Transverse colon (tissue), 4 donors: ENCODE data around the gene CAMTA1. TPM values are rescaled to one million over a fixed set of nuclear protein-coding genes. Genes with fewer than 3 reads are reported as not detected.

Experiments
- DNase-seq: peaks from one replicate; pipeline ENCODE4 v3.0.0-alpha.2; 2019
- H3K27ac ChIP-seq, 4 donors: fragments of 200-600 bp; sonication (generic); 2 replicates each; pipeline ENCODE4 v1.5.1; 2016 to 2018; ENCODE audit warnings: inconsistent platforms in 4 of 4
- H3K27me3 ChIP-seq: fragments of 200-600 bp; sonication (generic); 2 replicates; pipeline ENCODE4 v1.5.1; 2017; ENCODE audit warnings: inconsistent platforms
- H3K36me3 ChIP-seq, 4 donors: fragments of 200-600 bp; sonication (generic); 2 replicates each; pipeline ENCODE4 v1.5.1; 2017 to 2019; ENCODE audit warnings: inconsistent platforms in 4 of 4
- H3K4me1 ChIP-seq, 4 donors: fragments of 200-600 bp; sonication (generic); 2 replicates each; pipeline ENCODE4 v1.5.1; 2017 to 2020; ENCODE audit warnings: inconsistent platforms in 4 of 4
- H3K4me3 ChIP-seq, 4 donors: fragments of 200-600 bp; sonication (generic); 1 replicate in 1 of 4; 2 replicates in 3 of 4; pipeline versions ENCODE4 v1.5.1 to v1.6.1; 2017 to 2019; ENCODE audit warnings: inconsistent platforms in 4 of 4
- H3K9me3 ChIP-seq, 2 donors: fragments of 200-600 bp; sonication (generic); 2 replicates each; pipeline ENCODE4 v1.5.1; 2017 to 2019; ENCODE audit warnings: inconsistent platforms in 2 of 2
- CTCF ChIP-seq, 5 experiments: fragments of 200-600 bp in 3 of 5; fragments of 450-650 bp in 2 of 5; sonication (generic) in 3 of 5; IDR thresholded peaks; 1 replicate in 2 of 5; 2 replicates in 3 of 5; pipeline ENCODE4 v1.5.1; 2016 to 2017; ENCODE audit warnings: antibody characterized with exemption in 5 of 5, inconsistent platforms in 3 of 5, mild to moderate bottlenecking in 2 of 5, moderate library complexity in 1 of 5
- EP300 ChIP-seq: sonication (generic); formaldehyde crosslinking; IDR thresholded peaks from one replicate; pipeline ENCODE4 v1.6.1; 2017; ENCODE audit warnings: antibody characterized with exemption, low read depth
- POLR2A ChIP-seq: fragments of 450-650 bp; IDR thresholded peaks from one replicate; pipeline ENCODE4 v1.6.1; 2016; ENCODE audit warnings: antibody characterized with exemption, mild to moderate bottlenecking, moderate library complexity
- POLR2AphosphoS5 ChIP-seq, 3 donors: sonication (generic); formaldehyde crosslinking; IDR thresholded peaks; one replicate each; pipeline ENCODE4 v1.6.1; 2016; ENCODE audit warnings: antibody characterized with exemption in 3 of 3
- WGBS, 2 donors: methylation state at CpG; one replicate each; pipeline ENCODE4 v1.1.5; 2018; ENCODE audit warnings: low coverage in 1 of 2; 5-methylcytosine and 5-hydroxymethylcytosine counted together
- in situ Hi-C, 4 donors: fragments of 200-750 bp; cut with MboI; loops; one replicate each; pipeline versions ENCODE4 v1.15.0 to v1.15.1; 2017; ENCODE audit warnings: low sequenced_read_pairs in 3 of 4, low pct_ligation_motif_present in 1 of 4, low pct_unique_long_range_greater_than_20kb in 1 of 4
- intact Hi-C: fragments of 100-400 bp; cut with DNase I; formaldehyde crosslinking; loops from one replicate; pipeline ENCODE4 v1.15.1; 2023; ENCODE audit warnings: low total_unique reads
- total RNA-seq, 4 donors: library from RNA; depleted of rRNA; stranded (reverse); fragments of >200 nt; gene quantifications; one replicate each; pipeline ENCODE4 v1.1.0, GENCODE V29; 2016

CAMTA1 gene
- total RNA-seq, 4 donors from 2014 or later, result 93.8 to 268 (median 130) TPM

DNA sequence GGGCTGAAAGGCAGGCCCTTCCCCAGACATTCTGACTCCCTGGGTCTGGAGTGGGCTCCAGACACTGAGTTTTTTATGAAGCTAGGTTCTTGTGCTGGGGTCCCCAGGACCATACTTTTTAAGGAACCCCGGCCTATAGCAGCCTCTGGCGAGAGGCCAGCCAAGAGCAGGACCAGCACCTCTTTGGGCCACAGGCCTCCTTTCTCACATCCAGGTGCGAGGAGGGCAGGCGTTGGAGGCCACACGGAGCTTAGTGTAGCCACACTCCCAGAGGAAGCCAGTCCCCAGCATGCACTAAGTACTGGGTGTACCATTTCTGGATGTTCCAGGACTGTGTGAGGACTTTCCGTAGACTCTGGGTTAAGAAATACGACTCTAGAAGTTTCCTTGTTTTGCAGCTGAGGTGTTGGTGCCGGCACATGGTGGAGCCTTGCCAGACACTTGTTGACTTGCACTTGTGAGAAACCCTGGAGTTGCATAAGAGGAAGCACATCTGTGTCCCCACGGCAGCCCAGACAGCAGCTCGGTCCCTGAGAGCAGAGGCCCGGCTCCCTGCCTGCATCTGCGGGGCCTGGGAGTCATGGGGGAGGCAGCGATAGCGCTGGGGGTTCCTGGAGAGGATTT is 863.6 kb downstream of the CAMTA1 start:
- H3K4me1 ChIP-seq, result peaks cover 0 to 3% (median 0%) of the 10 kb centered on the region in 4 donors
- peak in 1 of 3 donors; percentile 7 for TF ChIP-seq POLR2AphosphoS5 (IDR thresholded peaks at IDR 0.05)
- no peak for TF ChIP-seq CTCF (IDR thresholded peaks at IDR 0.05)
- WGBS, 2 donors, result 61% methylated on average over 14 of the region's 14 CpGs; no CpG with 5 or more reads in 1 of the 2 donors
- H3K36me3 ChIP-seq, result no peaks in the 10 kb centered on the region
- no peak overlapping the region for H3K4me3 ChIP-seq
- no peaks in the 10 kb centered on the region for H3K9me3 ChIP-seq
- intact Hi-C loops (loop anchor here (5.0 to 10.0 kb wide), 2 partner anchors 604 to 857 kb away; no protein-coding TSS in a partner anchor), in situ Hi-C loops (loop anchor here (10.0 to 25.0 kb wide), 5 partner anchors 424 to 937 kb away; partner anchors contain the start of gene DNAJC11 (in 1 of the 4))
- peak; percentile 51 for DNase-seq
- H3K27ac ChIP-seq, result peak overlapping the region in 1 of 4 donors; percentile 66
- H3K27me3 ChIP-seq, result no peaks in the 10 kb centered on the region

GRCh38 chr1:7650801-7651200 is 865.5 kb downstream of the CAMTA1 start:
- Histone ChIP-seq H3K4me3 (no peak overlapping the region), H3K27me3 (no peaks in the 10 kb centered on the region), H3K9me3 (no peaks in the 10 kb centered on the region), H3K27ac (no peak overlapping the region), H3K4me1 (no peaks in the 10 kb centered on the region), H3K36me3 (no peaks in the 10 kb centered on the region)
- intact Hi-C loops (loop anchor here (2.0 kb wide), 1 partner anchor 932 kb away; no protein-coding TSS in a partner anchor), in situ Hi-C loops (loop anchor here in 1 of 4 donors (25.0 kb wide), 1 partner anchor 262 kb away; no protein-coding TSS in a partner anchor)
- 38 to 59% methylated on average over 2 to 11 of the region's 11 CpGs for WGBS, 2 donors
- DNase-seq, result no peak
- no peak for TF ChIP-seq POLR2A

DNA sequence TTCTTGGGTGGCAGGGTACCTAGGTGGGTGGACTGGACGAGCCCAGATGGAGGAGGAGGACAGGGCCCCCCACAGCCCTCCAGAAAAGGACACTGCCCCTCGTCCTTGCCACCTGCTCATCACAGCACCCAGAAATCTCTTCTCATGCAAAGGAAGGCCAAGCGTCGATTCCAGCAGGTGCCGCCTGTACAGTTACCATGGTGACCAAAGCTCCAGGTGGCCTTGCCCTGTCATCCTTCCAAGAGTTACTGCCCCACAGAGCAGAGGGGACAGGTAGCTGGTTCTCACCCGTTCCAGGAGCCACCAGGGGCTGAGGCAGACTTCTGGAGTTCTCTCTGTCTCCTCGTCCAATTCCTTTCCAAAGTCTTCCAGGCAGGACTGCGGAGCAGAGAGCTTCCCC is 865.9 kb downstream of the CAMTA1 start:
- WGBS, 2 donors, result 65% methylated on average over 8 of the region's 8 CpGs; no CpG with 5 or more reads in 1 of the 2 donors
- no peak overlapping the region for H3K4me3 ChIP-seq
- H3K27ac ChIP-seq, result no peak overlapping the region
- in situ Hi-C loops, result loop anchor here in 1 of 4 donors (25.0 kb wide), 1 partner anchor 261 kb away; no protein-coding TSS in a partner anchor
- H3K4me1 ChIP-seq, result no peaks in the 10 kb centered on the region
- H3K27me3 ChIP-seq, result no peaks in the 10 kb centered on the region
- no peak for DNase-seq
- TF ChIP-seq EP300, result no peak
- TF ChIP-seq CTCF (IDR thresholded peaks at IDR 0.05), result no peak
- no peak for TF ChIP-seq POLR2AphosphoS5 (IDR thresholded peaks at IDR 0.05)
- no peak for TF ChIP-seq POLR2A
- intact Hi-C loops, result loop anchor here (2.0 kb wide), 1 partner anchor 932 kb away; no protein-coding TSS in a partner anchor
- H3K36me3 ChIP-seq, result no peaks in the 10 kb centered on the region
- no peaks in the 10 kb centered on the region for H3K9me3 ChIP-seq

DNA sequence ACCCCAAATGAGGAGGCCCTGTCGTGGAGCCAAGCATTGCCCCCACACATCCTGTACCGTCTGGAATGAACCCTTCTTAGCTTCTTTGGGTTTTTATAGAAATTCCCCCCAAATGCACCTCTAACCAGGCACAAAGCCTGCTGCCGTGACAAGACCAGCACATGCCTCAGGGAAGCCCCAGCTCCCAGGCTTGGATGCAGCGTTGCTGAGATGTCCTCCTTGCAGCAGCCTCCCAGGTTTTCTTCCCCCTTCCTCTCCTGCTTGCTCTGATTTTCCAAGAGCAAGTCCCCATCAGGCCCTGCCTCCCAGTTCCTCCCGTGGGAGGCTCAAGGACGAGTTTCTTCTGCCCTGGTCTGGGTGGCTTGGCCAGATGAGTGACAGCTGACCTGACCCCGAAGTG is 866.8 kb downstream of the CAMTA1 start:
- DNase-seq, result no peak
- 58% methylated on average over 7 of the region's 7 CpGs; no CpG with 5 or more reads in 1 of the 2 donors for WGBS, 2 donors
- Histone ChIP-seq H3K36me3 (no peaks in the 10 kb centered on the region), H3K27ac (no peak overlapping the region), H3K4me3 (no peak overlapping the region), H3K9me3 (no peaks in the 10 kb centered on the region), H3K4me1 (no peaks in the 10 kb centered on the region), H3K27me3 (no peaks in the 10 kb centered on the region)
- in situ Hi-C loops, result loop anchor here in 1 of 4 donors (25.0 kb wide), 1 partner anchor 260 kb away; no protein-coding TSS in a partner anchor
- no peak for TF ChIP-seq POLR2A
- no peak for TF ChIP-seq EP300
- no peak for TF ChIP-seq CTCF (IDR thresholded peaks at IDR 0.05)
- TF ChIP-seq POLR2AphosphoS5 (IDR thresholded peaks at IDR 0.05), result no peak
- intact Hi-C loops, result no loop called here
